ENCODE data around the gene VDAC1.
"Not testable (repeated sequence)": the region's sequence is repeated elsewhere in the genome, so short reads cannot be mapped to it uniquely, and the experiment has no call there.

The VDAC1 gene

GRCh38 chr5:134034326-134034725 is 29.6 kb upstream of the VDAC1 start:
- no peak for DNase-seq (ENCODE audit: low read depth)
- TF ChIP-seq CTCF (conservative IDR thresholded peaks at IDR 0.05; ENCODE audit: low read depth, low read length): no peak
- no peak overlapping the region for H3K4me3 ChIP-seq (ENCODE audit: low read depth, low read length)

- DNase-seq (ENCODE audit: low read depth); H3K4me3 ChIP-seq (ENCODE audit: low read depth, low read length): not testable (repeated sequence)
Measured at GRCh38 chr5:134030303-134030964, 25.7 kb upstream of the VDAC1 start.

GRCh38 chr5:134029156-134029555 is 24.4 kb upstream of the VDAC1 start:
- peak; percentile 60 for DNase-seq (ENCODE audit: low read depth)
- H3K4me3 ChIP-seq (ENCODE audit: low read depth, low read length): no peak overlapping the region

GRCh38 chr5:134028496-134028895 is 23.7 kb upstream of the VDAC1 start:
- DNase-seq (ENCODE audit: low read depth): no peak
- TF ChIP-seq CTCF (conservative IDR thresholded peaks at IDR 0.05; ENCODE audit: low read depth, low read length): no peak

More at GRCh38 chr5:134029156-134029555, 24.4 kb upstream of the VDAC1 start:
- TF ChIP-seq CTCF (conservative IDR thresholded peaks at IDR 0.05; ENCODE audit: low read depth, low read length): no peak

GRCh38 chr5:134027288-134027615 is 22.5 kb upstream of the VDAC1 start:
- no peak for DNase-seq (ENCODE audit: low read depth)
- no peak for TF ChIP-seq CTCF (conservative IDR thresholded peaks at IDR 0.05; ENCODE audit: low read depth, low read length)
- H3K4me3 ChIP-seq (ENCODE audit: low read depth, low read length): no peak overlapping the region

More at GRCh38 chr5:134028496-134028895, 23.7 kb upstream of the VDAC1 start:
- no peak overlapping the region for H3K4me3 ChIP-seq (ENCODE audit: low read depth, low read length)

GRCh38 chr5:134026521-134027287 is 21.9 kb upstream of the VDAC1 start:
- DNase-seq (ENCODE audit: low read depth): peak; percentile 87
- peak; percentile 77 for TF ChIP-seq CTCF (conservative IDR thresholded peaks at IDR 0.05; ENCODE audit: low read depth, low read length)
- no peak overlapping the region for H3K4me3 ChIP-seq (ENCODE audit: low read depth, low read length)

- no peak overlapping the region for H3K4me3 ChIP-seq (ENCODE audit: low read depth, low read length)
- DNase-seq (ENCODE audit: low read depth): no peak
- TF ChIP-seq CTCF (conservative IDR thresholded peaks at IDR 0.05; ENCODE audit: low read depth, low read length): no peak
Measured at GRCh38 chr5:134025786-134026185, 21.0 kb upstream of the VDAC1 start.
